Activated T-cell treated with anti-CD3 and anti-CD28 coated beads, Interleukin-2, amount 50 U/mL, for 24 hours (primary cell): ENCODE data around the gene PAWR.
A peak's percentile ranks its signal among the peaks of the same experiment; 100 is the strongest.

Experiments used
- DNase-seq: peaks from one replicate; pipeline ENCODE4 v3.0.0-alpha.2; 2020
- H3K27ac Mint-ChIP-seq: 2 replicates; pipeline ENCODE4 v1.8.0; 2020; ENCODE audit warnings: mild to moderate bottlenecking, mixed read lengths
- H3K27me3 Mint-ChIP-seq: 2 replicates; pipeline ENCODE4 v1.8.0; 2020; ENCODE audit warnings: mixed read lengths
- H3K36me3 Mint-ChIP-seq: 2 replicates; pipeline ENCODE4 v1.8.0; 2020; ENCODE audit warnings: low read depth, mixed read lengths
- H3K4me1 Mint-ChIP-seq: 2 replicates; pipeline ENCODE4 v1.8.0; 2020; ENCODE audit warnings: low read depth, mixed read lengths
- H3K4me3 Mint-ChIP-seq: 2 replicates; pipeline ENCODE4 v1.8.0; 2020; ENCODE audit warnings: mild to moderate bottlenecking, moderate library complexity, mixed read lengths
- H3K9me3 Mint-ChIP-seq: 2 replicates; pipeline ENCODE4 v1.8.0; 2020; ENCODE audit warnings: mixed read lengths

Gene PAWR, protein sequence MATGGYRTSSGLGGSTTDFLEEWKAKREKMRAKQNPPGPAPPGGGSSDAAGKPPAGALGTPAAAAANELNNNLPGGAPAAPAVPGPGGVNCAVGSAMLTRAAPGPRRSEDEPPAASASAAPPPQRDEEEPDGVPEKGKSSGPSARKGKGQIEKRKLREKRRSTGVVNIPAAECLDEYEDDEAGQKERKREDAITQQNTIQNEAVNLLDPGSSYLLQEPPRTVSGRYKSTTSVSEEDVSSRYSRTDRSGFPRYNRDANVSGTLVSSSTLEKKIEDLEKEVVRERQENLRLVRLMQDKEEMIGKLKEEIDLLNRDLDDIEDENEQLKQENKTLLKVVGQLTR

DNA sequence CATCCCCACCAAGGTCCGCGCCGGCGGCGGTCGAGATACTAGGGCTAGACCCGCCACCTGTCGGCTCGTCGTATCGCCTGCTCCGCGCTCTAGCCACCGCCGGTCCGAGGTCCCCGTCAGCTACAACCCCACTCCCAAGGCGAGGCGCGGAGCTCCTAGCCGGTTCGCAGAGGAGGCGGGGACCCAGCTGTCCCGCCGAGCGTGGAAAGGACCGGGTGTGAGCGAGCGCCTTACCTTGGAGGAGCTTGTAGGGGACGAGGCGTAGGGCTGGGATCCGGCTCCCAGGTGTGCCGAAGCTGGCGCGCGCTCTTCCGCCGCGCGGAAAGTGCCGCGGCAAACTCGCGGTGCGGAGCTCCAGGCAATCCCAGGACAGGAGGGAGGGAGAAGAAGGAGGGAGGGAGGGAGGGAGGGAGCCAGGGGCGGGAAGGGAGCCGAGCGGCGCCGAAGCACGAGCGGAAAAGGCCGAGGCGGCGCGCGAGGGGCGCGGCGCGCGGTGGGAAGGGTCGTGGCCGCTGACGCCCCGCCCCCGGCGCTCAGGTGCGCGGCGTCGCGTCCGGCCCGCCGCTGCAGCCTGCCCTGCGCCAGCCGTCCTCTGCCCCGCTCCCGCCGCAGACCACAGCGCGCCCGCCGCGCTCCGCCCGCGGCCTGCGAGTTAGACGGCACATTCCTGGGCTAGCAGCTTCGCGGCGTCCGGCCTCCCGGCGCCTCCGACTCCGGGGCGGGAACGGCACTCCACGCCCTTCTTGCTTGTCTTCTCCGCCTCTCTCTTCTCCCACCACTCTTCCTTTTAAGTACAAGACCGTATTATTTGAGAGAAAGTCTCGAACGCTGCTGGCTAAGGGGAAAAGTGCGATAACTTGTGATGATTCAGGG lies at the start of gene PAWR:
TSS of gene PAWR (minus strand) at position 327 of the 873 bp plus-strand sequence. CDS start 720 bp downstream, outside the sequence.
- no peaks in the 10 kb centered on the region for H3K36me3 Mint-ChIP-seq
- peaks cover 80% of the 10 kb centered on the region for H3K27me3 Mint-ChIP-seq

DNA sequence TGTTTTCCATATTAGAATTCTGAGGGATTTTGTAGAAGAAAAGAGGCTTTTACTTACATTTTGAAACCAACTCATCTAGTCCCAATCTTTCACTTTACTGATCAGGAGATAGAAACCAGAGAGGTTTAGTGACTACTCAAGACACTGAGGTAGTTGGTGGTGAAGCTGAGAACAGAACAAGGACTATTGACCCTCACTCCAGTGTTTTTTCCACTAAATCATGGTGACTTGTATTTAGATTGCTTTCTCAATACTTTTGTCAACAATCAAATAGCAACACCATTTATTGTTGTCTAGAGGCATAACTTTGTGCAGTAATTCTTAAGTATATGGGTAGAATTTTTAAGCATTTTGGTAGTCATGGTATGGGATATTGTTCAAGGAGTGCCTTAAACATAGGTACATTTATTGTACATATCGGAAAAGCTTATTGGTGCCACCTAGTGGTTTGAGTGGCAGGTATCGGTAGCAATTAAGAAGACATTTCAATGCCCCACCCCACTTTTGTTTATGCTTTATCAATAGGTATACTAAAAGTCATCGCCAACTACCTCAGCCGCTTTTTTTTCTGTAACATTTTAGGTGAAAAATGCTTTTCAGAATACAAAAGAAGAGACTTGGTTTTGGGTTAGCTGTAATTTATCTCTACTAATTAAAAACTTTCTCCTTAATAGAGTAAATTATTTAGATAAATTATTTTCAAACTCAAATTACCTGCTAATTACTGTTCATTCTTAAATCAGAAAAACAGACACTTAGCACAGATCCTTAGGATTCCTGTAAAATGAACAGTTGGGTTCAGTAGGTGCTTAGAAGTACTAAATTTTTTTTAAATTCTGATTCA lies 47.3 kb upstream of the PAWR start:
- no peak overlapping the region for H3K4me3 Mint-ChIP-seq
- H3K9me3 Mint-ChIP-seq, result no peaks in the 10 kb centered on the region
- no peak overlapping the region for H3K27ac Mint-ChIP-seq
- no peaks in the 10 kb centered on the region for H3K4me1 Mint-ChIP-seq
- H3K27me3 Mint-ChIP-seq, result peaks cover 10% of the 10 kb centered on the region
- H3K36me3 Mint-ChIP-seq, result no peaks in the 10 kb centered on the region
- no peak for DNase-seq

More for the DNA sequence above, at the start of gene PAWR:
- peaks cover 15% of the 10 kb centered on the region for H3K4me1 Mint-ChIP-seq
- peak; percentile 43 for DNase-seq
- H3K9me3 Mint-ChIP-seq, result no peaks in the 10 kb centered on the region
- peak within 1 kb of the TSS; percentile 33 for H3K27ac Mint-ChIP-seq
- H3K4me3 Mint-ChIP-seq, result peak within 1 kb of the TSS; percentile 76

DNA sequence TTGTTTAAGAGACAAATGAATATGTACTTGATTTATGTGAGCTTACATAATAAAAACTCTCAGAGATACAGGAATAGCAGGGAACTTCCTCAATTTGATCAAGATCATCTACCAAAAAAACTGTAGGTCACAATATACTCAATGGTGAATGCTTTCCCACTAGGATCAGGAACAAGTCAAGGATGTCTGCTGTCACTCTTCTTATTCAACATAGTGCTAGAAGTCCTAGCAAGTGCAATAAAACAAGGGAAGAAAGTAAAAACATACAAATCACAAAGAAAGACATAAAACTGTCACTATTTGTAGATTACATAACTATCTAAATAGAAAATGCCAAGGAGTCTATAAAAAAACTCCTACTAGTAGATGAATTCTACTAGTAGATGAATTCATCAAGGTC lies 41.9 kb upstream of the PAWR start:
- H3K27ac Mint-ChIP-seq, result no peak overlapping the region
- H3K27me3 Mint-ChIP-seq, result peaks cover 26% of the 10 kb centered on the region
- H3K36me3 Mint-ChIP-seq, result no peaks in the 10 kb centered on the region
- H3K4me1 Mint-ChIP-seq, result no peaks in the 10 kb centered on the region
- no peak for DNase-seq
- H3K9me3 Mint-ChIP-seq, result no peaks in the 10 kb centered on the region
- H3K4me3 Mint-ChIP-seq, result no peak overlapping the region

DNA sequence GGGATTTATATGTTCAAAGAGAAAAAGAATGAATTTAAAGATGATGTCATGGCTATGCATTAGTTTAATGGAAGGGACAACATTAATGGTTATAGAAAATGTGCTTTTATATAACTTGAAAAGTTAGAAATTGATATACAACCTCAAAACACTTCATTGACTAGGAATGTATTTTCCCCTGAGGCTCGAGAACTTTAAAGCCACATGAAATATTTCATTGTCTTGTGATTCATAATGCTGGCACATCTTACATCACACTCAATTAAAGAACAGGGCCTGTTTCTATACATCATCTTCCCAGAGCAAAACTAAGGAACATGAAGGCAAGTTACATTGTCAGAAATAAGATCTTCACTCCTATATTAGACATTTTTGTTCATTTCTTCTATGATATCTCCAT lies 35.2 kb upstream of the PAWR start:
- no peaks in the 10 kb centered on the region for H3K36me3 Mint-ChIP-seq
- no peak for DNase-seq
- no peak overlapping the region for H3K27ac Mint-ChIP-seq

DNA sequence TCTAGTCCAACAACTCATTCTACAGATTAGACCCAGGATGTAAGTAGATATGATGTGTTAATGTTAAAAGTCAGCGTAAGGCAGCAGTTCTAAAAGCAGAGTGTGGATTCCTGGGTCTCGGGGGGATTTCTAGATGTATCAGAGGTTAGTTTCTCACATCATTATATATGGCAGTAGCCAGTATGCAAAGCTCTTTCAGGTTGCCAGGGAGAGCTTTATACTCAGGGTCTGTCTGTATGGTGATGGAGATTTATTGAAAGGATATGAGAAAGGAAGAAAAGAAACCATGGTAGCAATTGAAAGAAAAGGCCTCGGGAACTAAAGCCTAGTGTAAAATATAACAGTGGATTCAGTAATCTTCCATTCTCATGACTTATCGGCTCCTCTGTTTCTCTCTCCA lies 26.2 kb upstream of the PAWR start:
- H3K27ac Mint-ChIP-seq, result no peak overlapping the region
- no peaks in the 10 kb centered on the region for H3K4me1 Mint-ChIP-seq
- H3K27me3 Mint-ChIP-seq, result peaks cover 13% of the 10 kb centered on the region
- no peaks in the 10 kb centered on the region for H3K9me3 Mint-ChIP-seq
- no peak for DNase-seq
- no peaks in the 10 kb centered on the region for H3K36me3 Mint-ChIP-seq
- H3K4me3 Mint-ChIP-seq, result no peak overlapping the region

More for the DNA sequence above, 35.2 kb upstream of the PAWR start:
- Mint-ChIP-seq H3K9me3 (no peaks in the 10 kb centered on the region), H3K4me3 (no peak overlapping the region), H3K27me3 (peaks cover 29% of the 10 kb centered on the region), H3K4me1 (no peaks in the 10 kb centered on the region)

DNA sequence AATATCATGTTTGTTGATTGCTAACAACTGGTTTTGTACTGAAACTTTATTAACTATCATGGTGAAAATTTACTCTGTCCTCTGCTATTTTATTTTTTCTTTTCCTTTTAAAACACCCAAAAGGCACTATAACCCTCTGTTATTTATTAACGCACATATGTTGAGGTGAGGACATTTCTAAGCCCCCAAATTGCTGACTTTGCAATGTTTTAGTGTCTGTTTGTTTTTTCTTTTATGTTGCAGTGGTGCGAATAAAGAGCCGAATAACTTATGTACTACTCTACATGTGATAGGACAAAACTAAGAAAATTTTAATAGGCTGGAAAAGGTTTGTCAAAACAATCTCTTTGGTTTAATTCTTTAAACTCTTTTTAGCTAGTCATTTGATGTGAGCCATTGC lies 24.5 kb upstream of the PAWR start:
- no peaks in the 10 kb centered on the region for H3K9me3 Mint-ChIP-seq
- no peak overlapping the region for H3K27ac Mint-ChIP-seq
- no peaks in the 10 kb centered on the region for H3K36me3 Mint-ChIP-seq
- peaks cover 19% of the 10 kb centered on the region for H3K27me3 Mint-ChIP-seq
- H3K4me3 Mint-ChIP-seq, result no peak overlapping the region
- no peak for DNase-seq
- no peaks in the 10 kb centered on the region for H3K4me1 Mint-ChIP-seq

DNA sequence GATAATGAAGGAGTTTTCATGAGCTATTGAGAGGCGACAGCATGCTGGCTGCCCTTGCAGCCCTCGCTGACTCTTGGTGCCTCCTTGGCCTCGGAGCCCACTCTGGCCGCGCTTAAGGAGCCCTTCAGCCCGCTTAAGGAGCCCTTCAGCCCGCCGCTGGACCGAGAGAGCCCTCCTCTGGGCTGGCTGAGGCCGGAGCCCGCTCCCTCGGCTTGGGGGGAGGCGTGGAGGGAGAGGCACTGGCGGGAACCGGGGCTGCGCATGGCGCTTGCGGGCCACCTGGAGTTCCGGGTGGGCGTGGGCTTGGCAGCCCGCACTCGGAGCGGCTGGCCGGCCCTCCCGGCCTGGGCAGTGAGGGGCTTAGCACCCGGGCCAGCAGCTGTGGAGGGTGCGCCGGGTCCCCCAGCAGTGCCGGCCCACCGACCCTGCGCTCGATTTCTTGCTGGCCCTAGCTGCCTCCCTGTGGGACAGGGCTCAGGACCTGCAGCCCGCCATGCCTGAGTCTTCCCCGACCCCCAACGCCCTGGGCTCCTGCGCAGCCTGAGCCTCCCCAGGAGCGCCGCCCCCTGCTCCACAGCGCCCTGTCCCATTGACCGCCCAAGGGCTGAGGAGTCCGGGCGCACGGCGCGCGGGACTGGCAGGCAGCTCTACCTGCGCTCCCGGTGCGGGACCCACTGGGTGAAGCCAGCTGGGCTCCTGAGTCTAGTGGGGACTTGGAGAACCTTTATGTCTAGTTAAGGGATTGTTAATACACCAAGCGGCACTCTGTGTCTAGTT lies 20.1 kb upstream of the PAWR start:
- Mint-ChIP-seq H3K27ac (no peak overlapping the region), H3K36me3 (no peaks in the 10 kb centered on the region), H3K27me3 (peaks cover 20% of the 10 kb centered on the region), H3K4me3 (no peak overlapping the region), H3K4me1 (no peaks in the 10 kb centered on the region), H3K9me3 (no peaks in the 10 kb centered on the region)
- DNase-seq, result no peak

DNA sequence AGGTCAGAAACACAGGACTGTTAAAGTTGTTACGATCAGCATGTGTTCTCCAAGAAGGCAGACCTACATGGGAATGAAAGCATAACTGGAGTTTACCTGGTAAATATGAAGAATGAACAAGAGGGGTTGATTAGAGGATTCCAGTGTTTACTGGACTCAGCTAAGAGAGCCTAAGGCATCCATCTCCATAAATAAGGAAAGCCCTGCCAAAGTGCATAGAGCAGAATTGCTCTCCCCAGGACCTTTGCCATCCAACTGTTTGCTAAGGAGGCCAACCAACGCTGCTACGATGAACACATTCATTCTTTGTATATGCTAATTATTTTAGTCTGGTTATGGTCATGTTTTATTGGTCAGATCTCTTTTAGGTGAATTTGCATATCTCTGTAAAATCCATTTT lies 17.1 kb upstream of the PAWR start:
- Mint-ChIP-seq H3K9me3 (no peaks in the 10 kb centered on the region), H3K27me3 (peaks cover 13% of the 10 kb centered on the region), H3K36me3 (no peaks in the 10 kb centered on the region), H3K4me3 (no peak overlapping the region), H3K4me1 (no peaks in the 10 kb centered on the region), H3K27ac (no peak overlapping the region)
- DNase-seq, result no peak

DNA sequence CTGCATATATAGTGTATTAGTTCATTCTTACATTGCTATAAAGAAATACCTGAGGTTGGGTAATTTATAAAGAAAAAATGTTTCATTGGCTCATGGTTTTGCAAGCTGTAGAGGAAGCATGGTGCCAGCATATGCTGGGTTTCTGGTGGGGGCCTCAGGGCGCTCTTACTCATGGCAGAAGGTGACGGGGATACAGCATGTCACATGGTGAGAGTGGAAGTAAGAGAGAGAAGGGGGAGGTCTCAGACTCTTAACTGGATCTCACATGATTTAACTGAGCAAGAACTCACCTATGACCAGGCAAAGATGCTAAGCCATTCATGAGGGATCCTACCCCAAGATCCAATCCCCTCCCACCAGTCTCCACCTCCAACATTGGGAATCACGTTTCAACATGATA lies 15.9 kb upstream of the PAWR start:
- Mint-ChIP-seq H3K4me3 (no peak overlapping the region), H3K27me3 (peaks cover 8% of the 10 kb centered on the region), H3K27ac (no peak overlapping the region), H3K4me1 (no peaks in the 10 kb centered on the region), H3K36me3 (no peaks in the 10 kb centered on the region), H3K9me3 (no peaks in the 10 kb centered on the region)
- no peak for DNase-seq

DNA sequence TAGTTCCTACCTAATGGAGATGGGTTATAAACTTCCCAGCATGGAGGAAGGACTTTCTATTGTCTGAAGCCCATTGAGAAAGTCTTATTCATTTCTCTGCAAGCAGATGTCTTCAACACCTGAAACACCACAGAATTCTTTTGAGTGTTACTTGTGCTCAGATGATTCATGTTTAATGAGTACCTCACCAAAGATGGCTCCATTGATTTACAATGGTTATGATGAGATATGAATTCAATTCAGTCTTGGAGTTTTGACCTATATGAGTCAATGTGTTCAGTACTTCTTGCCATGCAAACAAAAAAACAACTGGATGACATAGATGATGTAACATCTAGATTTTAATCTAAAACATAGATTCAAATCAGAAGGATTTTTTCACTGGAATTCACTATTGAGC lies 15.4 kb upstream of the PAWR start:
- Mint-ChIP-seq H3K36me3 (no peaks in the 10 kb centered on the region), H3K27ac (no peak overlapping the region), H3K4me1 (no peaks in the 10 kb centered on the region), H3K4me3 (no peak overlapping the region), H3K27me3 (peaks cover 4% of the 10 kb centered on the region), H3K9me3 (no peaks in the 10 kb centered on the region)
- no peak for DNase-seq

DNA sequence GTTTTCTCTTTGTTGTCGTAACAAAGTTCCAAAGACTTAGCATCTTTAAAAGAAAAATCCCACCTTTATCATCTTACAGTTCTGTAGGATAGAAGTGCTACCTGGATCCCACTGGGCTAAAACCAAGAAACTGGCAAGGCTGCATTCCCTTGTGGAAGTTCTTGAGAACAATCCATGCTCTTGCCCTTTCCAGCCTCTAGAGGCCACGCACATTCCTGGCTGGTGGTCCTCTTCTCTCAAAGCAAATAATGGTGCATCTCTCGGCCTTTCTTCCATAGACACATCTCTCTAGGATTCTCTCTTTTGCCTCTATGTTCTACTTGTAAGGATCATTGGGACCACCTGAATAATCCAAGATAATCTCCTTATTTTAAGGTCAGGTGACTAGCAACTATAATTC lies 8.2 kb upstream of the PAWR start:
- Mint-ChIP-seq H3K9me3 (no peaks in the 10 kb centered on the region), H3K4me1 (no peaks in the 10 kb centered on the region), H3K27me3 (peaks cover 21% of the 10 kb centered on the region), H3K27ac (no peak overlapping the region), H3K4me3 (no peak overlapping the region), H3K36me3 (no peaks in the 10 kb centered on the region)
- no peak for DNase-seq

DNA sequence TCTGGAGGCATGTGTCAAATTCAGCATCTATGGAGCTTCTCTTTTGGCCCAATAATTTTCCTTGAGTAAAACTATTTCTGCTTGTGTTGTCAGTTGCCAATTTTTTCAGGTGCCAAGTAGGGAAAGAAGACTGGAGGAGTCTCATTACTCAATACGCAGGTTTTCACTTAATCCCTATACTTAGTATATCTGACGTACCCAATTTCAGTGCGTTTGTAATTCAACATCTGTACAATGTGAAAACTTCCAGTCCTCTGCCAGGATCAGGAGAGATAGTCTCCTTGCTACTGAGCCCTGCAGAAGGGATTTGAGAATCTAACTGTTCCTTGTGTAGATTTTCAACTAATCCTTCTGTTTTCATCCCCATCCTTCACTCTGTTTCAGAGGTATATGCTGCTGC lies 5.7 kb upstream of the PAWR start:
- no peak for DNase-seq
- peaks cover 1% of the 10 kb centered on the region for H3K4me1 Mint-ChIP-seq
- peaks cover 44% of the 10 kb centered on the region for H3K27me3 Mint-ChIP-seq
- H3K9me3 Mint-ChIP-seq, result no peaks in the 10 kb centered on the region
- H3K36me3 Mint-ChIP-seq, result no peaks in the 10 kb centered on the region
- no peak overlapping the region for H3K27ac Mint-ChIP-seq
- H3K4me3 Mint-ChIP-seq, result no peak overlapping the region

DNA sequence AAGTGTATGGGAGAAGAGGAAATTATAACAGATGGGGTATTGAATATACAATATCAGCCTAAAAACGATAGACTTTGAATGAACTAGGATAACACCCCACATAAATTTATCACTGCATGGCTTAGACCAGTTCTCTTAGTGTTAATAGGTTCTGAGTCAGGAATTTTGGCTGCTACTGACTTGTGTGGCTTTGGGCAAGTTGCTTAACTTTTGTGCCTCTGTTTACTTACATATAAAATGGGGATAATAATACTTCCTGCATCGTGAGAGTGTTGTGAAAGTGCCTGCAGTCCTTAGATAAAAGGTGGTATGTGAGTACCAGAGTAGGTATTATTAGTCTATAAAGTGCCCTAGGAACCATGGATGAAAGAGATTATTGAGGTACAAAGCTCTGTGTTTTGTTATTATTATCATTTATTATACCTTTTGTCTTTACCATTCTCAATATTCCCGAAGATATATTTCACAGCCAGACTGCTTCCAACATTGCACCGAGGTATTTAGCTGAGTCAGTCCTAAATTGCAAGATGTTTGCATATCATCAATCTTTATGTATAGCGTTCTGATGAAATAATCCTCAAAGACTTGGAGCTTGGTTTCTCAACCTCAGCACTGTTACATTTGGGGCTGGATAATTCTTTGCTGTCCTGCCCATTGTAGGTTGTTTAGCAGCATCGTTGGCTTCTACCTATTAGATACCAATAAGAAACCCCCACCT lies 2.3 kb upstream of the PAWR start:
- H3K27ac Mint-ChIP-seq, result no peak overlapping the region
- H3K4me1 Mint-ChIP-seq, result peaks cover 14% of the 10 kb centered on the region
- H3K9me3 Mint-ChIP-seq, result no peaks in the 10 kb centered on the region
- no peaks in the 10 kb centered on the region for H3K36me3 Mint-ChIP-seq
- DNase-seq, result no peak
- H3K27me3 Mint-ChIP-seq, result peaks cover 69% of the 10 kb centered on the region
- no peak overlapping the region for H3K4me3 Mint-ChIP-seq
